Measurements from ENCODE around the gene KCNG2. TPM values are rescaled to one million over a fixed set of nuclear protein-coding genes. Genes with fewer than 3 reads are reported as not detected.

The KCNG2 gene
- total RNA-seq, 1 experiment from 2014 or later, result not detected

DNA sequence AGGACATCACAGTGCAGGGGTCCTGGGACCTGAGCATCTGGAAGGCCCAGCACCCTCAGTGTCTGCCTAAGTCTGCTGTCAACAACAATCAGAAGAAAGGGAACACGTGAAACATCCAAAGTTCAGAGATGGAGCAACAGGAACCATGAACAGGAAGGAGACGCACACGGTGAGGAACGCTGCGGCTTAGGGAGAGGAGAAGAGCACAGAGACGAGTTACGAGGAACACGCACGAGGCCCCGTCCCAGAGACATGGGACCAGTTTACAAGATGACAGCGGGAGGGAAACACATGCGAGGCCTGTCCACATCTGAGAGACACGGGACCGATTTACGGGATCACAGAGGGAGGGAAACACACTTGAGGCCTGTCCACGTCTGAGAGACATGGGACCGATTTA lies 2.9 kb upstream of the KCNG2 start:
- H3K36me3 ChIP-seq (ENCODE audit: control insufficient read depth, insufficient read depth, low read length), result no peaks in the 10 kb centered on the region
- no peak for DNase-seq
- H3K9me3 ChIP-seq, result no peaks in the 10 kb centered on the region
- Mint-ChIP-seq H3K4me1 (ENCODE audit: low read depth, unreplicated experiment) (no peaks in the 10 kb centered on the region), H3K27ac (ENCODE audit: unreplicated experiment) (no peak overlapping the region), H3K36me3 (ENCODE audit: insufficient read depth, unreplicated experiment) (no peaks in the 10 kb centered on the region), H3K9me3 (ENCODE audit: unreplicated experiment) (peaks cover 9% of the 10 kb centered on the region), H3K4me3 (ENCODE audit: unreplicated experiment) (no peak overlapping the region), H3K27me3 (ENCODE audit: insufficient read depth, unreplicated experiment) (peaks cover 2% of the 10 kb centered on the region)
- H3K4me3 ChIP-seq (ENCODE audit: low read depth, low read length), result no peak overlapping the region
- intact Hi-C loops (cut with micrococcal nuclease; ENCODE audit: unreplicated experiment), result no loop called here
- ChIA-PET CTCF (no interaction called here), POLR2A (no interaction called here)
- BruUV-seq (replicated peaks), result no TSS peak
- H3K4me1 ChIP-seq, result no peaks in the 10 kb centered on the region
- no peak for TF ChIP-seq CTCF (IDR thresholded peaks at IDR 0.05; ENCODE audit: insufficient read depth in 1 of 2, low read depth in 1 of 2, low read length in 1 of 2, severe bottlenecking in 1 of 2, unreplicated experiment in 1 of 2)
- H3K27me3 ChIP-seq (replicated peaks; ENCODE audit: control insufficient read depth, insufficient read depth, low read length), result no peaks in the 10 kb centered on the region

DNA sequence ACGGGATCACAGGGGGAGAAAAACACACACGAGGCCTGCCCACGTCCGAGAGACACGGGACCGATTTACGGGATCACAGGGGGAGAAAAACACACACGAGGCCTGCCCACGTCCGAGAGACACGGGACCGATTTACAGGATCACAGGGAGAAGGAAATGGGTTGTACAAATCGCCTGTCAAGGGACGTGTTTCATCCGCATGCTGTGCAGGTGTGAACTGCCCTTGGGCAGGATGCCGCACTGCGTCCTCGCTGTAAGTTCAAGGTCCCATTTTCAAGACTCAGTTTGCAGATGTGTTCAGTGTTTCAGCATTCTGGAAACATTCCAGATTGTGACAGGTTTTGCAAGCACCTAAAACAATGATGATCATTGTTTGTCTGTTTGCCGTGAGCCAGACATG lies 2.3 kb upstream of the KCNG2 start:
- CTCF ChIA-PET, result no interaction called here
- no TSS peak for BruUV-seq (replicated peaks)
- DNase-seq, result no peak
- H3K27ac Mint-ChIP-seq (ENCODE audit: unreplicated experiment), result no peak overlapping the region
- no peak for TF ChIP-seq CTCF (IDR thresholded peaks at IDR 0.05; ENCODE audit: insufficient read depth in 1 of 2, low read depth in 1 of 2, low read length in 1 of 2, severe bottlenecking in 1 of 2, unreplicated experiment in 1 of 2)
- Histone ChIP-seq H3K4me1 (no peaks in the 10 kb centered on the region), H3K4me3 (ENCODE audit: low read depth, low read length) (no peak overlapping the region), H3K27me3 (replicated peaks; ENCODE audit: control insufficient read depth, insufficient read depth, low read length) (no peaks in the 10 kb centered on the region), H3K36me3 (ENCODE audit: control insufficient read depth, insufficient read depth, low read length) (no peaks in the 10 kb centered on the region), H3K9me3 (no peaks in the 10 kb centered on the region)
- peaks cover 2% of the 10 kb centered on the region for H3K27me3 Mint-ChIP-seq (ENCODE audit: insufficient read depth, unreplicated experiment)
- POLR2A ChIA-PET, result no interaction called here
- no peaks in the 10 kb centered on the region for H3K4me1 Mint-ChIP-seq (ENCODE audit: low read depth, unreplicated experiment)
- no peaks in the 10 kb centered on the region for H3K36me3 Mint-ChIP-seq (ENCODE audit: insufficient read depth, unreplicated experiment)
- intact Hi-C loops (cut with micrococcal nuclease; ENCODE audit: unreplicated experiment), result no loop called here
- peaks cover 9% of the 10 kb centered on the region for H3K9me3 Mint-ChIP-seq (ENCODE audit: unreplicated experiment)
- H3K4me3 Mint-ChIP-seq (ENCODE audit: unreplicated experiment), result no peak overlapping the region

GRCh38 chr18:79796016-79796415 lies 1.7 kb upstream of the KCNG2 start:
- Mint-ChIP-seq H3K27me3 (ENCODE audit: insufficient read depth, unreplicated experiment) (peaks cover 2% of the 10 kb centered on the region), H3K4me3 (ENCODE audit: unreplicated experiment) (no peak overlapping the region), H3K9me3 (ENCODE audit: unreplicated experiment) (peaks cover 9% of the 10 kb centered on the region), H3K27ac (ENCODE audit: unreplicated experiment) (no peak overlapping the region), H3K4me1 (ENCODE audit: low read depth, unreplicated experiment) (no peaks in the 10 kb centered on the region), H3K36me3 (ENCODE audit: insufficient read depth, unreplicated experiment) (no peaks in the 10 kb centered on the region)
- no peak for DNase-seq
- no peak overlapping the region for H3K4me3 ChIP-seq (ENCODE audit: low read depth, low read length)
- H3K27me3 ChIP-seq (replicated peaks; ENCODE audit: control insufficient read depth, insufficient read depth, low read length), result no peaks in the 10 kb centered on the region
- no peaks in the 10 kb centered on the region for H3K4me1 ChIP-seq
- intact Hi-C loops (cut with micrococcal nuclease; ENCODE audit: unreplicated experiment), result no loop called here
- BruUV-seq (replicated peaks), result no TSS peak
- H3K36me3 ChIP-seq (ENCODE audit: control insufficient read depth, insufficient read depth, low read length), result no peaks in the 10 kb centered on the region
- ChIA-PET POLR2A (no interaction called here), CTCF (no interaction called here)
- TF ChIP-seq CTCF (IDR thresholded peaks at IDR 0.05; ENCODE audit: insufficient read depth in 1 of 2, low read depth in 1 of 2, low read length in 1 of 2, severe bottlenecking in 1 of 2, unreplicated experiment in 1 of 2), result no peak
- H3K9me3 ChIP-seq, result no peaks in the 10 kb centered on the region
